Liver (tissue), 9 donors: Measurements from ENCODE around the gene IRF2. TPM values are rescaled to one million over a fixed set of nuclear protein-coding genes. Genes with fewer than 3 reads are reported as not detected.

Source experiments
- DNase-seq: peaks from one replicate; pipeline ENCODE4 v3.0.0-alpha.2; 2017; ENCODE audit warnings: low spot score
- H3K27ac ChIP-seq, 2 donors: one replicate each; pipeline ENCODE4 v1.7.0; 2013; ENCODE audit warnings: inconsistent platforms in 2 of 2, low read length in 2 of 2, control low read depth in 1 of 2, low read depth in 1 of 2, mild to moderate bottlenecking in 1 of 2
- H3K27me3 ChIP-seq, 4 donors: one replicate each; pipeline versions ENCODE4 v1.6.1 to v1.7.0; 2013; ENCODE audit warnings: low read length in 3 of 4, inconsistent platforms in 1 of 4, mild to moderate bottlenecking in 1 of 4, moderate library complexity in 1 of 4; ENCODE audit not compliant: control insufficient read depth in 4 of 4, insufficient read depth in 4 of 4
- H3K36me3 ChIP-seq, 4 donors: one replicate each; pipeline versions ENCODE4 v1.6.1 to v1.7.0; 2013; ENCODE audit warnings: low read length in 3 of 4, mild to moderate bottlenecking in 3 of 4, low read depth in 1 of 4, moderate library complexity in 1 of 4; ENCODE audit not compliant: control insufficient read depth in 4 of 4, insufficient read depth in 3 of 4
- H3K4me1 ChIP-seq, 4 donors: one replicate each; pipeline versions ENCODE4 v1.6.1 to v1.7.0; 2013; ENCODE audit warnings: low read length in 3 of 4, mild to moderate bottlenecking in 3 of 4, moderate library complexity in 1 of 4; ENCODE audit not compliant: control insufficient read depth in 4 of 4, insufficient read depth in 4 of 4
- H3K4me3 ChIP-seq, 3 donors: one replicate each; pipeline versions ENCODE4 v1.6.1 to v1.7.0; 2013; ENCODE audit warnings: low read length in 3 of 3, control low read depth in 1 of 3, low read depth in 1 of 3, mild to moderate bottlenecking in 1 of 3
- H3K9ac ChIP-seq, 2 donors: one replicate each; pipeline ENCODE4 v1.7.0; 2013; ENCODE audit warnings: low read length in 2 of 2, mild to moderate bottlenecking in 2 of 2, moderate library complexity in 2 of 2, control low read depth in 1 of 2, low read depth in 1 of 2
- H3K9me3 ChIP-seq, 4 donors: one replicate each; pipeline versions ENCODE4 v1.6.1 to v1.7.0; 2013; ENCODE audit warnings: low read length in 3 of 4; ENCODE audit not compliant: control insufficient read depth in 4 of 4
- EGR1 ChIP-seq, 2 donors: IDR thresholded peaks; 2 replicates each; pipeline ENCODE4 v1.6.1; 2016 to 2018; ENCODE audit warnings: antibody characterized with exemption in 2 of 2, low read depth in 2 of 2
- FOXA1 ChIP-seq: IDR thresholded peaks from 2 replicates; pipeline ENCODE4 v1.6.1; 2016; ENCODE audit warnings: antibody characterized with exemption
- FOXA2 ChIP-seq: IDR thresholded peaks from 2 replicates; pipeline ENCODE4 v1.6.1; 2016; ENCODE audit warnings: antibody characterized with exemption
- GABPA ChIP-seq, 2 donors: IDR thresholded peaks in 1 of 2; conservative IDR thresholded peaks in 1 of 2; 2 replicates each; pipeline ENCODE4 v1.6.1; 2016; ENCODE audit warnings: antibody characterized with exemption in 2 of 2, mild to moderate bottlenecking in 1 of 2, moderate library complexity in 1 of 2
- HNF4A ChIP-seq, 2 donors: conservative IDR thresholded peaks; 2 replicates each; pipeline ENCODE4 v1.6.1; 2016; ENCODE audit warnings: antibody characterized with exemption in 2 of 2, mild to moderate bottlenecking in 2 of 2
- HNF4G ChIP-seq: IDR thresholded peaks from 2 replicates; pipeline ENCODE4 v1.6.1; 2016; ENCODE audit warnings: antibody characterized with exemption
- JUND ChIP-seq, 2 donors: IDR thresholded peaks; 2 replicates each; pipeline ENCODE4 v1.6.1; 2016; ENCODE audit warnings: antibody characterized with exemption in 2 of 2
- MAX ChIP-seq: IDR thresholded peaks from 2 replicates; pipeline ENCODE4 v1.6.1; 2016; ENCODE audit warnings: antibody characterized with exemption
- NR2F2 ChIP-seq: IDR thresholded peaks from 2 replicates; pipeline ENCODE4 v1.6.1; 2016; ENCODE audit warnings: antibody characterized with exemption
- RAD21 ChIP-seq, 2 donors: IDR thresholded peaks; 2 replicates each; pipeline ENCODE4 v1.6.1; 2016; ENCODE audit warnings: antibody characterized with exemption in 2 of 2, mild to moderate bottlenecking in 2 of 2
- REST ChIP-seq: IDR thresholded peaks from 2 replicates; pipeline ENCODE4 v1.6.1; 2016; ENCODE audit warnings: antibody characterized with exemption, mild to moderate bottlenecking
- RXRA ChIP-seq, 2 donors: IDR thresholded peaks; 2 replicates each; pipeline ENCODE4 v1.6.1; 2017 to 2018; ENCODE audit warnings: antibody characterized with exemption in 2 of 2, mild to moderate bottlenecking in 1 of 2
- TAF1 ChIP-seq: conservative IDR thresholded peaks from 2 replicates; pipeline ENCODE4 v1.6.1; 2016; ENCODE audit warnings: antibody characterized with exemption, mild to moderate bottlenecking
- YY1 ChIP-seq: IDR thresholded peaks from 2 replicates; pipeline ENCODE4 v1.6.1; 2016; ENCODE audit warnings: antibody characterized with exemption, mild to moderate bottlenecking
- ZBTB33 ChIP-seq: IDR thresholded peaks from 2 replicates; pipeline ENCODE4 v1.6.1; 2016; ENCODE audit warnings: antibody characterized with exemption
- WGBS: extraction: QIAGEN DNeasy Blood & Tissue Kit; methylation state at CpG from one replicate; pipeline ENCODE4 v1.1.7; 2013; 5-methylcytosine and 5-hydroxymethylcytosine counted together
- polyA plus RNA-seq, 2 donors: library from polyadenylated mRNA; stranded (reverse) in 1 of 2; unstranded in 1 of 2; fragments of 200-250 nt in 1 of 2; fragments of >200 nt in 1 of 2; fragmentation: Nextera tagmentation in 1 of 2; extraction: Ambion mirVana in 1 of 2; gene quantifications; one replicate each; pipeline versions ENCODE4 v1.2.1 to v1.2.3, GENCODE V29; 2013 to 2015
- total RNA-seq, 2 donors: library from RNA; depleted of rRNA; stranded (reverse); fragments of >200 nt; gene quantifications; one replicate each; pipeline ENCODE4 v1.2.3, GENCODE V29; 2014
- TF ChIP-seq, protein P1 (sequence below): fragments of 150-350 bp; IDR thresholded peaks from 2 replicates; pipeline ENCODE4 v1.5.1; 2017; ENCODE audit warnings: improper control_type of control experiment, low read depth, low read length; ENCODE audit not compliant: missing input control
- donor health status: healthy.
- donor health status: healthy.
- donor health status: healthy.
- donor health status: healthy.
- donor health status: healthy.

The IRF2 gene
- total and polyA plus RNA-seq, 4 donors, result 12.9 to 25.5 (median 22.2) TPM

- DNase-seq, result no peak
- 91% methylated on average over 3 of the region's 3 CpGs for WGBS
- TF ChIP-seq MAX, result no peak
- no peak for TF ChIP-seq JUND (IDR thresholded peaks at IDR 0.05)
- TF ChIP-seq, protein P1, sequence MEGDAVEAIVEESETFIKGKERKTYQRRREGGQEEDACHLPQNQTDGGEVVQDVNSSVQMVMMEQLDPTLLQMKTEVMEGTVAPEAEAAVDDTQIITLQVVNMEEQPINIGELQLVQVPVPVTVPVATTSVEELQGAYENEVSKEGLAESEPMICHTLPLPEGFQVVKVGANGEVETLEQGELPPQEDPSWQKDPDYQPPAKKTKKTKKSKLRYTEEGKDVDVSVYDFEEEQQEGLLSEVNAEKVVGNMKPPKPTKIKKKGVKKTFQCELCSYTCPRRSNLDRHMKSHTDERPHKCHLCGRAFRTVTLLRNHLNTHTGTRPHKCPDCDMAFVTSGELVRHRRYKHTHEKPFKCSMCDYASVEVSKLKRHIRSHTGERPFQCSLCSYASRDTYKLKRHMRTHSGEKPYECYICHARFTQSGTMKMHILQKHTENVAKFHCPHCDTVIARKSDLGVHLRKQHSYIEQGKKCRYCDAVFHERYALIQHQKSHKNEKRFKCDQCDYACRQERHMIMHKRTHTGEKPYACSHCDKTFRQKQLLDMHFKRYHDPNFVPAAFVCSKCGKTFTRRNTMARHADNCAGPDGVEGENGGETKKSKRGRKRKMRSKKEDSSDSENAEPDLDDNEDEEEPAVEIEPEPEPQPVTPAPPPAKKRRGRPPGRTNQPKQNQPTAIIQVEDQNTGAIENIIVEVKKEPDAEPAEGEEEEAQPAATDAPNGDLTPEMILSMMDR, result no peak
- no peak for TF ChIP-seq ZBTB33
- TF ChIP-seq FOXA2, result no peak
- no peak for TF ChIP-seq NR2F2
- no peak for TF ChIP-seq HNF4A (conservative IDR thresholded peaks at IDR 0.05)
- TF ChIP-seq TAF1, result no peak
- no peak for TF ChIP-seq EGR1 (IDR thresholded peaks at IDR 0.05; ENCODE audit: low read depth in 2 of 2)
- TF ChIP-seq REST, result no peak
- TF ChIP-seq YY1, result no peak
- no peak for TF ChIP-seq RAD21 (IDR thresholded peaks at IDR 0.05)
- Histone ChIP-seq H3K27me3 (no peaks in the 10 kb centered on the region), H3K36me3 (peaks cover 0 to 3% (median 0%) of the 10 kb centered on the region in 4 donors), H3K4me3 (no peak overlapping the region), H3K27ac (no peak overlapping the region), H3K9me3 (no peaks in the 10 kb centered on the region), H3K4me1 (peaks cover 6 to 33% (median 22%) of the 10 kb centered on the region in 4 donors), H3K9ac (no peak overlapping the region)
Observed at GRCh38 chr4:184459413-184459812, 14.9 kb downstream of the IRF2 start.

DNA sequence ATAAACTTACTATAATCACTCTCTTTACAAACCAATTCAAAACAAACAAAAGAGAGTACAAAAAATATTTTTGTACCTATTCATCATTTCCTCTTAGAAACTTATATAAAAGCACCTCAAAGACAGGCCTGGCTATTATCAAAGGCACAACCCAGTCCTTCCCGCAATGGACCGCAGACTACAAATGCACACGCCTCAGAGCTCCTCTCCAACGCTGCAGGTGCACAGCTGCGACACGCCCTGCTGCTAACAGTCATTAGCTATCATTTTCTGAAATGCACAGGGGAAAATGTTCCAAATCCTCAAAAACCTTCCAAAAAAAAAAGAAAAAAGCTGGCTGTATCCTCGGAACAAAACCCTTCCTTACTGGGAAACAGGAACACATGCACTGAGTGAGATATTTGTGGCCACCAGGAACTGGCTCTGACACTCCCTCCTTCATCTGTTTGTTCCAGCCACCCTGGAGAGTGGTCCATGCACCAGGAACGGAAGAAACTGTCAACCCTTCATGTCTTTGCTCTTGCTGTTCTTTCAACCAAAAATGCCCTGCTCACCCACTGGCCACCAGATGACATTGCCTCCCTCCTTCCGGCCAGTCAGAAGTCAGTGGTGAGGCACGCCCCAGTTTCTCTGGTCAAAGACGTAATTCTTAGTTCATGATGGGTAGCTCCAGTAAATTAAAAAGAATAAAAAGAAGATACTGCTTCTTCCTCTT lies 16.7 kb downstream of the IRF2 start:
- H3K9me3 ChIP-seq, result no peaks in the 10 kb centered on the region
- H3K9ac ChIP-seq, result no peak overlapping the region
- peaks cover 3 to 30% (median 20%) of the 10 kb centered on the region in 4 donors for H3K4me1 ChIP-seq
- H3K27me3 ChIP-seq, result no peaks in the 10 kb centered on the region
- no peak overlapping the region for H3K27ac ChIP-seq
- 80% methylated on average over 11 of the region's 11 CpGs for WGBS
- no peak overlapping the region for H3K4me3 ChIP-seq
- H3K36me3 ChIP-seq, result peaks cover 0 to 3% (median 0%) of the 10 kb centered on the region in 4 donors
- TF ChIP-seq RAD21 (IDR thresholded peaks at IDR 0.05), result no peak
- TF ChIP-seq YY1, result no peak
- TF ChIP-seq HNF4A (conservative IDR thresholded peaks at IDR 0.05), result no peak
- no peak for TF ChIP-seq HNF4G
- TF ChIP-seq REST, result no peak
- TF ChIP-seq GABPA (IDR thresholded peaks at IDR 0.05 in 1 of 2, conservative IDR thresholded peaks at IDR 0.05 in 1 of 2), result no peak
- no peak for TF ChIP-seq MAX
- TF ChIP-seq EGR1 (IDR thresholded peaks at IDR 0.05; ENCODE audit: low read depth in 2 of 2), result no peak
- no peak for TF ChIP-seq FOXA1
- TF ChIP-seq NR2F2, result no peak
- TF ChIP-seq TAF1, result no peak
- TF ChIP-seq RXRA (IDR thresholded peaks at IDR 0.05), result no peak
- DNase-seq, result no peak
